Fibroblast of lung (primary cell): Measurements from ENCODE around the gene TMEM252.

ENCODE experiments used
- EZH2 ChIP-seq: IDR thresholded peaks from 2 replicates; pipeline ENCODE4 v1.5.1; 2012; ENCODE audit warnings: low read length, control low read depth, mild to moderate bottlenecking; ENCODE audit errors: missing control alignments
- TF ChIP-seq, protein P1 (sequence below), 2 donors: IDR thresholded peaks in 1 of 2; conservative IDR thresholded peaks in 1 of 2; 1 replicate in 1 of 2; 2 replicates in 1 of 2; pipeline ENCODE4 v1.5.1; 2011 to 2012; ENCODE audit warnings: low read length in 2 of 2, control low read depth in 1 of 2, inconsistent platforms in 1 of 2, low read depth in 1 of 2, mild to moderate bottlenecking in 1 of 2

GRCh38 chr9:68567565-68567964, 26.9 kb upstream of the TMEM252 start:
- TF ChIP-seq, protein P1, sequence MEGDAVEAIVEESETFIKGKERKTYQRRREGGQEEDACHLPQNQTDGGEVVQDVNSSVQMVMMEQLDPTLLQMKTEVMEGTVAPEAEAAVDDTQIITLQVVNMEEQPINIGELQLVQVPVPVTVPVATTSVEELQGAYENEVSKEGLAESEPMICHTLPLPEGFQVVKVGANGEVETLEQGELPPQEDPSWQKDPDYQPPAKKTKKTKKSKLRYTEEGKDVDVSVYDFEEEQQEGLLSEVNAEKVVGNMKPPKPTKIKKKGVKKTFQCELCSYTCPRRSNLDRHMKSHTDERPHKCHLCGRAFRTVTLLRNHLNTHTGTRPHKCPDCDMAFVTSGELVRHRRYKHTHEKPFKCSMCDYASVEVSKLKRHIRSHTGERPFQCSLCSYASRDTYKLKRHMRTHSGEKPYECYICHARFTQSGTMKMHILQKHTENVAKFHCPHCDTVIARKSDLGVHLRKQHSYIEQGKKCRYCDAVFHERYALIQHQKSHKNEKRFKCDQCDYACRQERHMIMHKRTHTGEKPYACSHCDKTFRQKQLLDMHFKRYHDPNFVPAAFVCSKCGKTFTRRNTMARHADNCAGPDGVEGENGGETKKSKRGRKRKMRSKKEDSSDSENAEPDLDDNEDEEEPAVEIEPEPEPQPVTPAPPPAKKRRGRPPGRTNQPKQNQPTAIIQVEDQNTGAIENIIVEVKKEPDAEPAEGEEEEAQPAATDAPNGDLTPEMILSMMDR (conservative IDR thresholded peaks at IDR 0.05 in 1 of 2, IDR thresholded peaks at IDR 0.05 in 1 of 2; ENCODE audit: low read depth in 1 of 2, low read length in 2 of 2) = no peak
- no peak for TF ChIP-seq EZH2
